ENCODE data around the gene LRPPRC. TPM values are rescaled to one million over a fixed set of nuclear protein-coding genes. Genes with fewer than 3 reads are reported as not detected.

Gene LRPPRC
- total and polyA plus RNA-seq, 9 of the 15 experiments (the other 6 are each of a cell fraction or from before 2014, with no cell fraction given), result 41.5 to 214 (median 138) TPM

- TF ChIP-seq, protein P1, sequence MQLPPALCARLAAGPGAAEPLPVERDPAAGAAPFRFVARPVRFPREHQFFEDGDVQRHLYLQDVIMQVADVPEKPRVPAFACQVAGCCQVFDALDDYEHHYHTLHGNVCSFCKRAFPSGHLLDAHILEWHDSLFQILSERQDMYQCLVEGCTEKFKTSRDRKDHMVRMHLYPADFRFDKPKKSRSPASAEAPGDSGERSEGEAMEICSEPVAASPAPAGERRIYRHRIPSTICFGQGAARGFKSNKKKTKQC (CRISPR knock-in tag; IDR thresholded peaks at IDR 0.05), result peak; percentile 49
- TF ChIP-seq ZBTB49 (CRISPR knock-in tag; IDR thresholded peaks at IDR 0.05; ENCODE audit: borderline replicate concordance) (no peak), CREB3L1 (IDR thresholded peaks at IDR 0.05; ENCODE audit: borderline replicate concordance, low read depth) (peak; percentile 36; the same call in 1 of the 2 replicates), BCLAF1 (IDR thresholded peaks at IDR 0.05; ENCODE audit: borderline replicate concordance in 1 of 2, control insufficient read depth in 1 of 2, low read depth in 2 of 2, low read length in 1 of 2) (peak in 1 of 2 experiments; percentile 99; a peak in 2 of 4 replicates), PTTG1 (tag; IDR thresholded peaks at IDR 0.05; ENCODE audit: low read depth) (no peak), RBM22 (IDR thresholded peaks at IDR 0.05; ENCODE audit: low read depth, low read length, poor library complexity, severe bottlenecking) (peak; percentile 93), ATF1 (CRISPR knock-in tag; IDR thresholded peaks at IDR 0.05) (no peak), ATF1 (tag; IDR thresholded peaks at IDR 0.05) (peak; percentile 86)
- TF ChIP-seq, protein P2, sequence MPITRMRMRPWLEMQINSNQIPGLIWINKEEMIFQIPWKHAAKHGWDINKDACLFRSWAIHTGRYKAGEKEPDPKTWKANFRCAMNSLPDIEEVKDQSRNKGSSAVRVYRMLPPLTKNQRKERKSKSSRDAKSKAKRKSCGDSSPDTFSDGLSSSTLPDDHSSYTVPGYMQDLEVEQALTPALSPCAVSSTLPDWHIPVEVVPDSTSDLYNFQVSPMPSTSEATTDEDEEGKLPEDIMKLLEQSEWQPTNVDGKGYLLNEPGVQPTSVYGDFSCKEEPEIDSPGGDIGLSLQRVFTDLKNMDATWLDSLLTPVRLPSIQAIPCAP (CRISPR knock-in tag; IDR thresholded peaks at IDR 0.05; ENCODE audit: borderline replicate concordance), result no peak
- TF ChIP-seq, protein P3, sequence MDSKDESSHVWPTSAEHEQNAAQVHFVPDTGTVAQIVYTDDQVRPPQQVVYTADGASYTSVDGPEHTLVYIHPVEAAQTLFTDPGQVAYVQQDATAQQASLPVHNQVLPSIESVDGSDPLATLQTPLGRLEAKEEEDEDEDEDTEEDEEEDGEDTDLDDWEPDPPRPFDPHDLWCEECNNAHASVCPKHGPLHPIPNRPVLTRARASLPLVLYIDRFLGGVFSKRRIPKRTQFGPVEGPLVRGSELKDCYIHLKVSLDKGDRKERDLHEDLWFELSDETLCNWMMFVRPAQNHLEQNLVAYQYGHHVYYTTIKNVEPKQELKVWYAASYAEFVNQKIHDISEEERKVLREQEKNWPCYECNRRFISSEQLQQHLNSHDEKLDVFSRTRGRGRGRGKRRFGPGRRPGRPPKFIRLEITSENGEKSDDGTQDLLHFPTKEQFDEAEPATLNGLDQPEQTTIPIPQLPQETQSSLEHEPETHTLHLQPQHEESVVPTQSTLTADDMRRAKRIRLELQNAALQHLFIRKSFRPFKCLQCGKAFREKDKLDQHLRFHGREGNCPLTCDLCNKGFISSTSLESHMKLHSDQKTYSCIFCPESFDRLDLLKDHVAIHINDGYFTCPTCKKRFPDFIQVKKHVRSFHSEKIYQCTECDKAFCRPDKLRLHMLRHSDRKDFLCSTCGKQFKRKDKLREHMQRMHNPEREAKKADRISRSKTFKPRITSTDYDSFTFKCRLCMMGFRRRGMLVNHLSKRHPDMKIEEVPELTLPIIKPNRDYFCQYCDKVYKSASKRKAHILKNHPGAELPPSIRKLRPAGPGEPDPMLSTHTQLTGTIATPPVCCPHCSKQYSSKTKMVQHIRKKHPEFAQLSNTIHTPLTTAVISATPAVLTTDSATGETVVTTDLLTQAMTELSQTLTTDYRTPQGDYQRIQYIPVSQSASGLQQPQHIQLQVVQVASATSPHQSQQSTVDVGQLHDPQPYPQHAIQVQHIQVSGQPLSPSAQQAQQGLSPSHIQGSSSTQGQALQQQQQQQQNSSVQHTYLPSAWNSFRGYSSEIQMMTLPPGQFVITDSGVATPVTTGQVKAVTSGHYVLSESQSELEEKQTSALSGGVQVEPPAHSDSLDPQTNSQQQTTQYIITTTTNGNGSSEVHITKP (IDR thresholded peaks at IDR 0.05; ENCODE audit: partially characterized antibody), result peak; percentile 100
- TF ChIP-seq, protein P4, sequence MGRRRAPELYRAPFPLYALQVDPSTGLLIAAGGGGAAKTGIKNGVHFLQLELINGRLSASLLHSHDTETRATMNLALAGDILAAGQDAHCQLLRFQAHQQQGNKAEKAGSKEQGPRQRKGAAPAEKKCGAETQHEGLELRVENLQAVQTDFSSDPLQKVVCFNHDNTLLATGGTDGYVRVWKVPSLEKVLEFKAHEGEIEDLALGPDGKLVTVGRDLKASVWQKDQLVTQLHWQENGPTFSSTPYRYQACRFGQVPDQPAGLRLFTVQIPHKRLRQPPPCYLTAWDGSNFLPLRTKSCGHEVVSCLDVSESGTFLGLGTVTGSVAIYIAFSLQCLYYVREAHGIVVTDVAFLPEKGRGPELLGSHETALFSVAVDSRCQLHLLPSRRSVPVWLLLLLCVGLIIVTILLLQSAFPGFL (CRISPR knock-in tag; IDR thresholded peaks at IDR 0.05), result no peak
Measured at GRCh38 chr2:43995733-43996533, at the start of gene LRPPRC (continued).

Data from K562 (cell line).